GM21515 (cell line): ENCODE results near the gene KNSTRN.

Experiments used
- ATAC-seq: cut with Tn5 transposase; IDR thresholded peaks from one replicate; pipeline ENCODE4 v1.9.1; 2021; ENCODE audit not compliant: unreplicated experiment

The KNSTRN gene, protein sequence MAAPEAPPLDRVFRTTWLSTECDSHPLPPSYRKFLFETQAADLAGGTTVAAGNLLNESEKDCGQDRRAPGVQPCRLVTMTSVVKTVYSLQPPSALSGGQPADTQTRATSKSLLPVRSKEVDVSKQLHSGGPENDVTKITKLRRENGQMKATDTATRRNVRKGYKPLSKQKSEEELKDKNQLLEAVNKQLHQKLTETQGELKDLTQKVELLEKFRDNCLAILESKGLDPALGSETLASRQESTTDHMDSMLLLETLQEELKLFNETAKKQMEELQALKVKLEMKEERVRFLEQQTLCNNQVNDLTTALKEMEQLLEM

DNA sequence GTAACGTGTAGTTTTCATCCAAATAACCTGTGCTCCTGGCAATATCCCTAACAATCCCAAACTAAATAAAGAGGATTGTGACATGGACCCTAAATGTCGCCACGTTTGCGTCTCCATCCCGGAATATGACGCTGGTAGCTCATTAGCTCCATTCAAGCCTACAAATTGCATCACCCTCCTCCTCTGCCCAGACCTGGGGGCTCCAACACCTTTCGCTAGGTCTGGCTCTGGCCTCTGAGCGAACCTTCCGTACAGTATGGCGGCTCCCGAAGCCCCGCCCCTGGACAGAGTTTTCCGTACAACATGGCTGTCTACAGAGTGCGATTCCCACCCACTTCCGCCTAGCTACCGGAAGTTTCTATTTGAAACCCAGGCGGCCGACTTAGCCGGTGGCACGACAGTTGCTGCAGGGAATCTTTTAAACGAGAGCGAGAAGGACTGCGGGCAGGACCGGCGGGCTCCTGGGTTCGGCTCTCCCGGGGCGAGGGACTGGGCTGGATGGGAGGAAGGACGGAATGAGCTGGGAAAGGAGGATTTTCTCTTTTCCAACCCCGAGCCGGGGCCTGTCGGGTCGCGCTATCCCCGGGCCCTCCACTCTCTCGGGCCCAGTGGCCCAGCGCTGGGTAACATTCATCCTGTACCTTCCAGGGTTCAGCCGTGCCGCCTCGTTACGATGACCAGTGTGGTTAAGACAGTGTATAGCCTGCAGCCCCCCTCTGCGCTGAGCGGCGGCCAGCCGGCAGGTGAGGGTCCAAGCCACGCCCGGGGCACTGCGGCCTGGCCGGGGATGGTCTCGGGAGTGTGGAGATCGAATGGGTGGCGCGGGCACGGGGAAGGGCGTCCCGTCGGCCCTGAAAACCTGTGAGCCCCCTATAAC lies at the start of gene KNSTRN:
Gene KNSTRN, plus strand, starts transcription at position 142 of the 877 bp plus-strand sequence. Its CDS starts 115 bp downstream, at position 257.
- ATAC-seq: peak; percentile 84

DNA sequence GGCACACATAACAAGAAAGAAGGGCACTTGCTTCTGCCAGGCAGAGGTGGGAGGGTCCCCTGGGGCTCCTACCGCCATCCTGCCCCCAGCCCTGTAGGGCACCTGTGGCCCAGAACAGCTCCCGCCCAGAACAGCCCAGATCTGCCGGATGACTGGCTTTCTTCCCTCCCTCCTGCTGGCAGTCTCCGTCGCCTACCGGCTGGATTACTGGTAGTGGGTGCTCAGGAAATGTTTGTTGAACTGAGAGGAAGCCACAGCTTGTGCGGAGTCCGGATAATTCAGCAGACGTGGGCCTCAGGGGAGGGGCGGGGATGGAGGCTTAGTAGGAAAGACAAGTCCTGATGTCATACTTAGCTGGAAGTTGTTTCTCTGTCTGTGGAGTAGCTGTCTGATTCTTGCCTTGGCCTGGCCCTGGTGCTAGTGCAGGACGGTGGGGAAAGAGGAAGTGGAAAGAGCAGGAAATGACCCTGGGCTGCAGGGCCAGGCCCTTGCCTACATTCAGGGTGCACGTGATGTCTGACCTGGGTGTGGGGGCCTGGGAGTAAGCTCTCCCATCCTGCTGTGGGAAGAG lies 48.5 kb upstream of the KNSTRN start:
- no peak for ATAC-seq

- ATAC-seq: no peak
Observed at GRCh38 chr15:40334541-40334940, 48.0 kb upstream of the KNSTRN start.

- no peak for ATAC-seq
Observed at GRCh38 chr15:40334941-40335795, 47.4 kb upstream of the KNSTRN start.

DNA sequence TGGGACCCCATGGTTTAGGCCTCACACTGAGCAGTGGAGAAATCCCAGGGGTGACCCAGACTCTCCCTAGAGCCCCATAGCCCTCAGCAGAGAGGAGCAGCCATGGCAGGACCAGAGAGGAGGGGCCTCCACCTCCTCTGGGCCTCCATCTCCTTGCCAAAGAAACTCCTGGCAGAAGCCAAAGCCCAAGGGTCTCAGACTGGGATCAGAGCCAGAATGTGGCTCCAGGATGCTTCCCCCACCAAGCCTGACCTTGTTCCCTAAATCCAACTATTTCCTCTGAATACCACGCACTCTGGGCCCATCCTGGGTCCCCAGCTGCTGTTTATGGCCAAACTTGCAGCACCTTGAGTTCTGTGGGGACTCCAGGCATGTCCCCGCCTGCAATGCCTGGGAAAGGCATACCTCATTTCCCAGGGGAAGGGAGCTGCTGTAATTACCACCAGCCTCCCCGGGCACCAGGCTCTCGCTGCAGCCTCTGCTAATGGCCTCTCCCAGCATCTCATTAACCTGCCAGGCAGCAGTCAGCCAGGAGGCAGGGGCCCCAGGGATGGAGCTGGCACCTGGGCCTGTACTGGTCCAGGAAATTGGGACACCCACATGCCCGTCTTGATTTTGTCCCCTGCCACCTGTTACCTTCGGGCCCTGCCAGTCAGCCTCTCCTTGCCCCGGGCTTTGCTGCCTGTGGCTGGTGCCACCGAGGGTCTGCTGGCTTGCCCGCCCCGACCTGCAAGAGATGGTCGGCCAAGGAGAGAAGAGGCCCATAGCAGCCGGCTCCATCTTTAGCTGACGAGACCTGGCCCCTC lies 46.4 kb upstream of the KNSTRN start:
- ATAC-seq: no peak

DNA sequence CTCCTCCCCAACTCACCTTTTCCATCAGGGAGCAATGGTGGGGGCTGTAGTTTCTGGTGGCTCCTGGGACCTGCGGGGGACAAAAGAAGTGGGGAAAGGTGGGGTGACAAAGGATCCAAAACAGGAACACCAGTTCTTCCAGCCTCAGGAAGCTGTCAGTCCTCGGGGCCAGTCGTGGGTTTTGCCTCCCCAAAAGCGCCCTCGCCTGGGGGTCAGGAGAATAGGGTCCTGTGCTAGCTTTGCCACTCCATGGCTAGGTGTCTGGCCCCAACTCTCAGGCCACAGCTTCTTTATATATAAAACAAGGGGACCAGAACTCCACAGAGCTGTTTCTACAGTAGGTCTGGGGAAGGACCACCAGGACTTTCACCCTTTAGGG lies 45.8 kb upstream of the KNSTRN start:
- no peak for ATAC-seq

GRCh38 chr15:40337597-40337996 lies 44.9 kb upstream of the KNSTRN start:
- no peak for ATAC-seq

GRCh38 chr15:40338041-40338657 lies 44.4 kb upstream of the KNSTRN start:
- ATAC-seq: no peak

GRCh38 chr15:40338921-40339620 lies 43.5 kb upstream of the KNSTRN start:
- no peak for ATAC-seq

DNA sequence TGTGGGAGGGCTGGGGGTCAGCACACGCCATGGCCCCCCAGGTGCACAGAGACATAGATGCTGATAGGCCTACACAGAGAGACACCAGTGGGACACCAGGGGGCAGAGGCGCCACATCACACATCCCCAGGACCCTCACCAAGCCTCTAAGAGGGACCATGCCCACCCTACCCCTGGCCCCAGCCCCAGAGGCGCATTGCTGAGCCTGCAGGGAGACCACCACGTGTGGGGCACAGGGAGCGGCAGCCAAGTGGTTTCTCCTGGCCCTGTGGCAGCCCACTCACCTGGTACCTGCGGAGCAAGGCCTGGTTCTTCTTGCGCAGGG lies 42.9 kb upstream of the KNSTRN start:
- no peak for ATAC-seq

- ATAC-seq: no peak
Observed at GRCh38 chr15:40340038-40340739, 42.3 kb upstream of the KNSTRN start.

DNA sequence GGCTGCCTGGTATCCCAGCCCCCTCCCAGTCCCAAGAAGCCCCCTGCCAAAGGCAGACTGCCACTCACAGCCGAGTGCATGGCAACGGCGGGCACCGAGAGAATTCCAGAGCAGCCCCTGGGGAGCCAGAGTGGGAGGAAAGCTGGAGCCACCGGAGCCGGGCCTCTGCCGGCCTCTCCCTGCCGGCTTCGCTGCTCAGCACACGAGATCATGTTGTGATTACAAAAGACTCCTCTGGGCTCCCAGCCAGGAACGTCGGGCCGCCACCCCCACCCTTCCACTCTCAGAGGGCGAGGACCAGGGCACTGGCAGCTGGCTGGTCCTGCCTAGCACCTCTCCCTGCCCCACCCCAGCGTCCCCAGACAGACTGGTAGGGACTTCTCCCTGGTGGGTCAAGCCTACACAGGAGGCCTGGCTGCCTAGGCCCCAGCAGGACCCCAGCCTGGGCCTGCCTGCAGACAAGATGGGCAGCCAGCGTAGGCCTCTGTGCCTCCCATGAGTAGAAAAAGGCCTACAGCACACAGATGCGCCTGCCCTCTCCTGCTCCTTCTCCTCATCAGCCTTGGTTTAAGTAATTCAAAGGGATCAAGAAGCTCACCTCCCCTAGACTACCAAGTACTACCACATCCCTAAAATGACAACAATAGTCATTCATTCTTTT lies 41.7 kb upstream of the KNSTRN start, which contains the start of gene CCDC9B:
Gene CCDC9B, minus strand, starts transcription at position 200 of the 661 bp plus-strand sequence. Its CDS starts 120 bp downstream, at position 80.
- no peak for ATAC-seq

DNA sequence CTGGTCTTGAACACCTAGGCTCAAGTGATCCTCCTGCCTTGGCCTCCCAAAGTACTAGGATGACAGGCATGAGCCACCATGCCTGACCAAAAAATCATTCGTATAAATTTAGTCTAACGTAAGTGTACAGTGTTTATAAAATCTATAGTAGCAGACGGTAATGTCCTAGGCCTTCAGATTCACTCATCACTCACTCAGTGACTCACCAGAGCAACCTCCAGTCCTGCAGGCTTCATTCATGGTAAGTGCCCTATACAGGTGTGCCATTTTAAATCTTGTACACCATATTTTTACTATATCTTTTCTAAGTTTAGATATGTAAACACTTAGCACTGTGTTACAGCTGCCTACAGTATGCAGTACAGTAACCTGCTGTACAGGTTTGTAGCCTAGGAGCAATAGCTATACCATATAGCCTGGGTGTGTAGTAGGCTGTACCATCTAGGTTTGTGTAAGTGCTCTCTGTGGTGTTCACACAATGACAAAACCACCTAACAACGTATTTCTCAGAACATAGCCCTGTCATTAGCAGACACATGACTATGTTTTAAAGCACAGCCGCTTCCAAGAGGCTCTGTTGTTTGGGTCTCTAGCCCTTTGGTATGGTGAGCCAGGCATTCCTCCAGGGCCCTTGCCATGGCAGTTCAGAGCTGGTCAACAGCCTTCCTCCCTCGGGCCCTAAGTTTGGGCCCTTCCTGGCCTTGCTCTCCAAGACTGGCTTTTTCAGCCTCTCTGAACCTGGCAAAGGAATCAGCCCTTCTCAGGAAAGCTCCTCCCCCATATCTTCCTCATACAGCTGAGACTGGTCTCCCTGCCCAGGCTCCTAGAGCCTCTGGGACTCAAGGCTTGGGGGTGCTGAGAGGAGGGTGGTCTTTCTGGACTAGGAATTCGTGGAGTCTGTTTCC lies 39.9 kb upstream of the KNSTRN start:
- ATAC-seq: no peak

- no peak for ATAC-seq
Observed at GRCh38 chr15:40343512-40343911, 39.0 kb upstream of the KNSTRN start.

GRCh38 chr15:40344217-40344616 lies 38.3 kb upstream of the KNSTRN start:
- no peak for ATAC-seq

GRCh38 chr15:40344631-40345120 lies 37.8 kb upstream of the KNSTRN start:
- no peak for ATAC-seq
